ENCODE data around the gene TNFSF9.

Gene TNFSF9

DNA sequence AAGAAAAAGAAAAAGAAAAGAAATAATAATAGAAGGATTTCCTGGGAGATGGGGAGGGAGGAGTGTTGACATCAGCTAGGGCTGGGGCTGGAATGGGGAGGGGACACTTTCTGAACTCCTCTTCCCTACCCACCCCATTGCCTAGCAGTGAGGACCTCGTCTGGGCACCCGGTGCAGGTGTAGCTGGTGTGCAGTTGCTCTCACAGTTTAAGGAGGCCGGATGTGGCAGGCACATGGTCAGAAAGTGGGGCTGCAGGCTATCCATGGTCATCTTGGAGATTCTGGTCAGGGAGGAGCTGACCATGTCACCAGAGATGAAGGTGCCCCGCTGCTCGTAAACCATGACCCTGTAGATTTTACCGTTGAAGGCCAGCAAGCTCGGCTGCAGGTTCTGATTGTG lies 20.2 kb upstream of the TNFSF9 start:
- H3K9ac ChIP-seq (ENCODE audit: low read length), result no peak overlapping the region
- H3K79me2 ChIP-seq (ENCODE audit: low read length), result no peaks in the 10 kb centered on the region
- no peak overlapping the region for H3K4me2 ChIP-seq (ENCODE audit: low read length)
- no peaks in the 10 kb centered on the region for H3K27me3 ChIP-seq (ENCODE audit: low read depth, low read length)
- no peaks in the 10 kb centered on the region for H3K4me1 ChIP-seq (ENCODE audit: low read length)
- no peaks in the 10 kb centered on the region for H3K36me3 ChIP-seq (replicated peaks; ENCODE audit: low read depth, low read length)
- H3K4me3 ChIP-seq (ENCODE audit: low read length), result no peak overlapping the region
- TF ChIP-seq EZH2phosphoT487 (IDR thresholded peaks at IDR 0.05; ENCODE audit: low read depth), result no peak
- TF ChIP-seq, protein P1, sequence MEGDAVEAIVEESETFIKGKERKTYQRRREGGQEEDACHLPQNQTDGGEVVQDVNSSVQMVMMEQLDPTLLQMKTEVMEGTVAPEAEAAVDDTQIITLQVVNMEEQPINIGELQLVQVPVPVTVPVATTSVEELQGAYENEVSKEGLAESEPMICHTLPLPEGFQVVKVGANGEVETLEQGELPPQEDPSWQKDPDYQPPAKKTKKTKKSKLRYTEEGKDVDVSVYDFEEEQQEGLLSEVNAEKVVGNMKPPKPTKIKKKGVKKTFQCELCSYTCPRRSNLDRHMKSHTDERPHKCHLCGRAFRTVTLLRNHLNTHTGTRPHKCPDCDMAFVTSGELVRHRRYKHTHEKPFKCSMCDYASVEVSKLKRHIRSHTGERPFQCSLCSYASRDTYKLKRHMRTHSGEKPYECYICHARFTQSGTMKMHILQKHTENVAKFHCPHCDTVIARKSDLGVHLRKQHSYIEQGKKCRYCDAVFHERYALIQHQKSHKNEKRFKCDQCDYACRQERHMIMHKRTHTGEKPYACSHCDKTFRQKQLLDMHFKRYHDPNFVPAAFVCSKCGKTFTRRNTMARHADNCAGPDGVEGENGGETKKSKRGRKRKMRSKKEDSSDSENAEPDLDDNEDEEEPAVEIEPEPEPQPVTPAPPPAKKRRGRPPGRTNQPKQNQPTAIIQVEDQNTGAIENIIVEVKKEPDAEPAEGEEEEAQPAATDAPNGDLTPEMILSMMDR (IDR thresholded peaks at IDR 0.05; ENCODE audit: low read depth, low read length), result no peak
- H4K20me1 ChIP-seq (ENCODE audit: insufficient read depth, low read length), result no peaks in the 10 kb centered on the region
- no peaks in the 10 kb centered on the region for H3K9me3 ChIP-seq (ENCODE audit: insufficient read depth, low read length)
- H2AFZ ChIP-seq (ENCODE audit: low read depth, low read length), result no peak overlapping the region
- H3K27ac ChIP-seq (ENCODE audit: low read length), result no peak overlapping the region

DNA sequence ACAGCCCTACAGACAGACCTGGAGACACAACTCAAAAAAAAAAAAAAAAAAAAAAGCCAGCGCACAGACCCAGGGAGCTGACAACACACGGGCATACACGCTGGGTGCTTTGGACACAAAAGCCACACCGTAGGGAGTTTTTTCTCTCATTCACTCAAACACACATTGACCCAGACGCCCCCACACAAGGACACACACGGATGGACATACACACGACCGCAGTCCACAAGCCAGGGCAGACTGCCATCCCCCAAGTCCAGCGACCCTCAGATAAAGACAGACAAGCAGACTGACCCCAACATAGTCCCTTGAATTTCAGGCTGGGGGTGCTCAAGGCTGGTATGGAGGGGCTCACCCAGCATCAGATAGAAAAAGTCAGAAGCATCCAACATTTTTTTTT lies 16.7 kb upstream of the TNFSF9 start:
- no peak overlapping the region for H3K27ac ChIP-seq (ENCODE audit: low read length)
- H2AFZ ChIP-seq (ENCODE audit: low read depth, low read length), result no peak overlapping the region
- no peaks in the 10 kb centered on the region for H3K27me3 ChIP-seq (ENCODE audit: low read depth, low read length)
- H3K4me1 ChIP-seq (ENCODE audit: low read length), result peaks cover 21% of the 10 kb centered on the region
- no peaks in the 10 kb centered on the region for H3K79me2 ChIP-seq (ENCODE audit: low read length)
- H3K36me3 ChIP-seq (replicated peaks; ENCODE audit: low read depth, low read length), result no peaks in the 10 kb centered on the region
- no peak overlapping the region for H3K4me3 ChIP-seq (ENCODE audit: low read length)
- H3K4me2 ChIP-seq (ENCODE audit: low read length), result no peak overlapping the region
- H3K9ac ChIP-seq (ENCODE audit: low read length), result no peak overlapping the region
- H4K20me1 ChIP-seq (ENCODE audit: insufficient read depth, low read length), result no peaks in the 10 kb centered on the region
- no peak for TF ChIP-seq EZH2phosphoT487 (IDR thresholded peaks at IDR 0.05; ENCODE audit: low read depth)
- TF ChIP-seq, protein P1 (IDR thresholded peaks at IDR 0.05; ENCODE audit: low read depth, low read length), result no peak
- no peaks in the 10 kb centered on the region for H3K9me3 ChIP-seq (ENCODE audit: insufficient read depth, low read length)

DNA sequence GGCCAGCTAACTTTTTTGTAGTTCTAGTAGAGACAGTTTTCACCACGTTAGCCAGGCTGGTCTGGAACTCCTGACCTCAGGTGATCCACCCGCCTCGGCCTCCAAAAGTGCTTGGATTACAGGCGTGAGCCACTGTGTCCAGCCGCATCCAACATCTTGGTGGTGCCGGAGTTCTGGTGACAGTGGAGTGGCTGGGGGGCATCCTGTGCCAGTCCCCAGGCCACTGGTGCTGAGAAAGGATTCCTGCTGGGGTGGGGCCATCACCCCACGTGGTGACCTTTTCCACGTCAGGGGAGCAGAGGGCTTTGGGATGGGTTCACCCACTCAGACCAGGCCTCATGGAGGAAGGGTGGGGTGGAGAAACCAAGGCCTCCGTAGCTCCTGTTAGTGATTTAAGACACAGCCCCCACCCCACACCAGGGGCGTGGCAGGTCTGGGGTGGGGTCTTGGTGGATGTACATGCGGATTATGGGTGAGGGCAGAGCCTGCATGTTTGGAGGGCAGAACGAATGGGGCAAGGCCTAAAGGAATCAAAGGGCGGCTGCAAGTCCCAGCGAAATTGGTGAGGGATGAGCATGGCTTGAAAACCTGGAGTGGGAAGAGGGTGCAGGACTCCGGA lies 15.8 kb upstream of the TNFSF9 start:
- TF ChIP-seq, protein P1 (IDR thresholded peaks at IDR 0.05; ENCODE audit: low read depth, low read length), result no peak
- no peak for TF ChIP-seq EZH2phosphoT487 (IDR thresholded peaks at IDR 0.05; ENCODE audit: low read depth)
- H3K4me2 ChIP-seq (ENCODE audit: low read length), result no peak overlapping the region
- H4K20me1 ChIP-seq (ENCODE audit: insufficient read depth, low read length), result no peaks in the 10 kb centered on the region
- no peaks in the 10 kb centered on the region for H3K79me2 ChIP-seq (ENCODE audit: low read length)
- H3K4me3 ChIP-seq (ENCODE audit: low read length), result no peak overlapping the region
- H3K4me1 ChIP-seq (ENCODE audit: low read length), result peaks cover 30% of the 10 kb centered on the region
- H3K36me3 ChIP-seq (replicated peaks; ENCODE audit: low read depth, low read length), result no peaks in the 10 kb centered on the region
- H2AFZ ChIP-seq (ENCODE audit: low read depth, low read length), result no peak overlapping the region
- no peak overlapping the region for H3K9ac ChIP-seq (ENCODE audit: low read length)
- no peaks in the 10 kb centered on the region for H3K27me3 ChIP-seq (ENCODE audit: low read depth, low read length)
- H3K27ac ChIP-seq (ENCODE audit: low read length), result no peak overlapping the region
- H3K9me3 ChIP-seq (ENCODE audit: insufficient read depth, low read length), result no peaks in the 10 kb centered on the region

DNA sequence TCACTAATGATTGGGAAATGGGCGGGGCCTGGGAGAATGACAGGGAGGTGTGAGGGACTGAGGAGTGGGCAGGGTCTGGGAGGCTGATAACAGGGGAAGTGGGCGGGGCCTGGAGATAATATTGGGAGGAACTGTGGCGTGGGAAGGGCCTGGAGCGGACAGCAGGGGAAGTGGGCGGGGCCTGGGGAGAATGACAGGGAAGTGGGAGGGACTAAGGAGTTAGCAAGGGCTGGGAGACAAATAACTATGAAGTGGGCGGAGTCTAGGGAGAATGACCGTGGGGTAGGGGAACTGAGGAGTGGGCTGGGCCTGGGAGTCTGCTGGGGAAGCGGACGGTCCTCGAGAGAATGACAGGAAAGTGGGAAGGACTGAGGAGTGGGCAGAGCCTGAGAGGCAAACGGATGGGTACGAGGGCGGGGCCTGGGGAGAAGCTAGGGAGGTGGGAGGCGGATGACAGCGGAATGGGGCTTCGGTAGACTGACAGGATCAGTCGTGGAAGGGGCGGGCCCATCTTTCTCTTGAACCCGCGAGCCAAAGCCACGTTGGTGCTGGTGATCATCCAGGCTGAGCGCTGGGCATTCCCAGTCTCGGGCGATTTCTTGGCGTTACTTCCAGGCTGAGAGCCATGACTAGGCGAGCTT lies 14.7 kb upstream of the TNFSF9 start:
- H3K9ac ChIP-seq (ENCODE audit: low read length), result peak overlapping the region; percentile 77
- H3K79me2 ChIP-seq (ENCODE audit: low read length), result no peaks in the 10 kb centered on the region
- TF ChIP-seq EZH2phosphoT487 (IDR thresholded peaks at IDR 0.05; ENCODE audit: low read depth), result no peak
- TF ChIP-seq, protein P1 (IDR thresholded peaks at IDR 0.05; ENCODE audit: low read depth, low read length), result no peak
- no peaks in the 10 kb centered on the region for H3K27me3 ChIP-seq (ENCODE audit: low read depth, low read length)
- peak overlapping the region; percentile 80 for H3K4me3 ChIP-seq (ENCODE audit: low read length)
- H2AFZ ChIP-seq (ENCODE audit: low read depth, low read length), result peak overlapping the region; percentile 55; the same call in 1 of the 2 replicates
- peaks cover 38% of the 10 kb centered on the region for H3K4me1 ChIP-seq (ENCODE audit: low read length)
- no peaks in the 10 kb centered on the region for H3K36me3 ChIP-seq (replicated peaks; ENCODE audit: low read depth, low read length)
- H4K20me1 ChIP-seq (ENCODE audit: insufficient read depth, low read length), result no peaks in the 10 kb centered on the region
- peak overlapping the region; percentile 80 for H3K27ac ChIP-seq (ENCODE audit: low read length)
- no peaks in the 10 kb centered on the region for H3K9me3 ChIP-seq (ENCODE audit: insufficient read depth, low read length)
- peak overlapping the region; percentile 65 for H3K4me2 ChIP-seq (ENCODE audit: low read length)
